Immature natural killer cell (primary cell): ENCODE results near the gene KIF18B. TPM values are rescaled to one million over a fixed set of nuclear protein-coding genes. Genes with fewer than 3 reads are reported as not detected.
A peak's percentile ranks its signal among the peaks of the same experiment; 100 is the strongest.

ENCODE experiments used
- DNase-seq, 3 donors: peaks; one replicate each; pipeline ENCODE4 v3.0.0; 2022; ENCODE audit warnings: mixed read lengths in 1 of 3
- H3K27ac Mint-ChIP-seq, 6 donors: one replicate each; pipeline ENCODE4 v1.8.0; 2020; ENCODE audit warnings: mixed read lengths in 6 of 6, mild to moderate bottlenecking in 5 of 6, inconsistent platforms in 4 of 6, moderate library complexity in 3 of 6
- H3K27me3 Mint-ChIP-seq, 3 donors: one replicate each; pipeline ENCODE4 v1.8.0; 2020 to 2021; ENCODE audit warnings: low read depth in 3 of 3, mild to moderate bottlenecking in 3 of 3, mixed read lengths in 3 of 3, moderate library complexity in 3 of 3, inconsistent platforms in 1 of 3
- H3K36me3 Mint-ChIP-seq, 3 donors: one replicate each; pipeline ENCODE4 v1.8.0; 2020; ENCODE audit warnings: mixed read lengths in 3 of 3, inconsistent platforms in 2 of 3, mild to moderate bottlenecking in 2 of 3
- H3K4me1 Mint-ChIP-seq, 2 donors: one replicate each; pipeline ENCODE4 v1.8.0; 2020; ENCODE audit warnings: inconsistent platforms in 2 of 2, mild to moderate bottlenecking in 2 of 2, mixed read lengths in 2 of 2, moderate library complexity in 1 of 2
- H3K4me3 Mint-ChIP-seq, 5 donors: one replicate each; pipeline ENCODE4 v1.8.0; 2020; ENCODE audit warnings: mild to moderate bottlenecking in 5 of 5, mixed read lengths in 5 of 5, inconsistent platforms in 3 of 5, moderate library complexity in 3 of 5
- H3K9me3 Mint-ChIP-seq, 6 donors: one replicate each; pipeline ENCODE4 v1.8.0; 2020; ENCODE audit warnings: mild to moderate bottlenecking in 6 of 6, mixed read lengths in 6 of 6, inconsistent platforms in 4 of 6, moderate library complexity in 3 of 6
- polyA plus RNA-seq, 3 donors: library from polyadenylated mRNA; unstranded; fragments of 300-500 nt; fragmentation: Illumina TruSeq; gene quantifications; one replicate each; pipeline ENCODE4 v1.2.3, GENCODE V29; 2021

The KIF18B gene
- polyA plus RNA-seq, 3 donors from 2014 or later, result 0.37 TPM; not detected in 2

GRCh38 chr17:44906010-44906646 is 41.4 kb downstream of the KIF18B start:
- Mint-ChIP-seq H3K4me1 (peaks cover 0 to 3% of the 10 kb centered on the region in 2 donors), H3K36me3 (no peaks in the 10 kb centered on the region), H3K4me3 (no peak overlapping the region), H3K27me3 (peaks cover 4 to 15% (median 8%) of the 10 kb centered on the region in 3 donors), H3K9me3 (no peaks in the 10 kb centered on the region), H3K27ac (no peak overlapping the region)
- no peak for DNase-seq

GRCh38 chr17:44905006-44906000 is 42.3 kb downstream of the KIF18B start:
- Mint-ChIP-seq H3K36me3 (no peaks in the 10 kb centered on the region), H3K27me3 (peaks cover 4 to 12% (median 9%) of the 10 kb centered on the region in 3 donors), H3K9me3 (no peaks in the 10 kb centered on the region), H3K4me1 (peaks cover 1 to 3% of the 10 kb centered on the region in 2 donors), H3K27ac (no peak overlapping the region), H3K4me3 (no peak overlapping the region)
- no peak for DNase-seq

GRCh38 chr17:44904001-44904984 is 43.3 kb downstream of the KIF18B start:
- H3K4me3 Mint-ChIP-seq, result no peak overlapping the region
- no peak overlapping the region for H3K27ac Mint-ChIP-seq
- H3K9me3 Mint-ChIP-seq, result no peaks in the 10 kb centered on the region
- peaks cover 7 to 18% (median 17%) of the 10 kb centered on the region in 3 donors for H3K27me3 Mint-ChIP-seq
- H3K4me1 Mint-ChIP-seq, result peaks cover 10 to 13% of the 10 kb centered on the region in 2 donors
- no peak for DNase-seq
- no peaks in the 10 kb centered on the region for H3K36me3 Mint-ChIP-seq

GRCh38 chr17:44903012-44903685 is 44.4 kb downstream of the KIF18B start:
- Mint-ChIP-seq H3K27ac (no peak overlapping the region), H3K27me3 (peaks cover 13 to 24% (median 20%) of the 10 kb centered on the region in 3 donors), H3K36me3 (no peaks in the 10 kb centered on the region), H3K4me1 (peaks cover 20 to 25% of the 10 kb centered on the region in 2 donors), H3K9me3 (no peaks in the 10 kb centered on the region), H3K4me3 (no peak overlapping the region)
- DNase-seq, result no peak

- H3K27ac Mint-ChIP-seq, result no peak overlapping the region
- peaks cover 13 to 24% (median 20%) of the 10 kb centered on the region in 3 donors for H3K27me3 Mint-ChIP-seq
- peaks cover 21 to 25% of the 10 kb centered on the region in 2 donors for H3K4me1 Mint-ChIP-seq
- H3K36me3 Mint-ChIP-seq, result no peaks in the 10 kb centered on the region
- DNase-seq, result no peak
- no peak overlapping the region for H3K4me3 Mint-ChIP-seq
- H3K9me3 Mint-ChIP-seq, result no peaks in the 10 kb centered on the region
Observed at GRCh38 chr17:44902135-44902760, 45.3 kb downstream of the KIF18B start.

GRCh38 chr17:44901411-44901921 is 46.1 kb downstream of the KIF18B start:
- Mint-ChIP-seq H3K27ac (peak overlapping the region in 2 of 6 donors; percentile 4 to 81), H3K27me3 (peaks cover 13 to 24% (median 20%) of the 10 kb centered on the region in 3 donors), H3K4me3 (no peak overlapping the region), H3K36me3 (no peaks in the 10 kb centered on the region), H3K4me1 (peaks cover 21 to 25% of the 10 kb centered on the region in 2 donors), H3K9me3 (no peaks in the 10 kb centered on the region)
- no peak for DNase-seq

GRCh38 chr17:44900894-44901293 is 46.7 kb downstream of the KIF18B start:
- Mint-ChIP-seq H3K4me3 (peak overlapping the region in 1 of 5 donors; percentile 23), H3K27ac (peak overlapping the region in 4 of 6 donors; percentile 4 to 99 (median 66))

DNA sequence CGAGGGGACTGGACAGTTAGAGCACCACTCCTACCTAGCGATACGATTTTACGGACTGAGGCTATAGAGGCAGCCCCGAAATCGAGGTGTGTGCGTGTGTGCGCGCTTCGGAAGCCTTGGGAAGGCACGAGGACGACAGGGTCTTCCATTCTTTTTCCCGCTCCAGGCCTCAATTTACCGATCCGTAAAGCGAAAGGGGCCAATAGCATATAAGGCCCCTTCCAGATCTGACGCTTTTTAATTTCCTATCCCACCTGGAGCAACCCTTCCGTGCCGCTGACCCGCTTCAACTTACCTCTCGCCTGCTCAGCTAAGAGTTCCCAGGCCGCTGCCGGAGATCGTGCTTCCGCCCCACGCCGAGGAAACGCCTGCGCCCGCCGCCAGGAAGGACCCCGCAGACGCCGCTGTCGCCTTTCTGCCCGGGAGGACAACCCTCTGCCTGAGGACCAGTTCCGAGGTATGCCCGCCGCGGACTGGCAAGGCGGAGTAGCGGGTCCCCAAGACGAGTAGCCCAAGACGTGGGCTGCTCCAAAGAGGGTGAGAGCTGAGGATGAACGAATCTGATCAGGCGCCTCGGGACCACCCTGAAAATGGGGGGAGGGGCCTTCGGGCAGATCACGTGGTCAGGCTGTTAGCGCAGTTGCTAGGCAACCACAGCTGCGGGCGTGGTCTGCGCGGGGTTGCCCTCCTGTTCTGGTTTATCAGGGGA is 48.3 kb downstream of the KIF18B start, which contains the start of gene EFTUD2:
Gene EFTUD2, minus strand, starts transcription at position 372 of the 709 bp plus-strand sequence. CDS start 4,924 bp downstream, outside the sequence.
- H3K27me3 Mint-ChIP-seq, result peaks cover 10 to 22% (median 17%) of the 10 kb centered on the region in 3 donors
- peaks cover 0 to 4% (median 0%) of the 10 kb centered on the region in 3 donors for H3K36me3 Mint-ChIP-seq
- H3K4me1 Mint-ChIP-seq, result peaks cover 29 to 41% of the 10 kb centered on the region in 2 donors
- peak; percentile 95 to 97 (median 97) for DNase-seq
- H3K4me3 Mint-ChIP-seq, result peak within 1 kb of the TSS; percentile 91 to 98 (median 96)
- H3K9me3 Mint-ChIP-seq, result no peaks in the 10 kb centered on the region
- H3K27ac Mint-ChIP-seq, result peak within 1 kb of the TSS; percentile 97 to 100 (median 99)

More at GRCh38 chr17:44900894-44901293, 46.7 kb downstream of the KIF18B start:
- Mint-ChIP-seq H3K27me3 (peaks cover 13 to 23% (median 20%) of the 10 kb centered on the region in 3 donors), H3K36me3 (no peaks in the 10 kb centered on the region), H3K9me3 (no peaks in the 10 kb centered on the region), H3K4me1 (peaks cover 24 to 29% of the 10 kb centered on the region in 2 donors)
- DNase-seq, result no peak

GRCh38 chr17:44898768-44899073 is 48.9 kb downstream of the KIF18B start:
- no peak for DNase-seq
- Mint-ChIP-seq H3K36me3 (peaks cover 0 to 4% (median 0%) of the 10 kb centered on the region in 3 donors), H3K4me1 (peaks cover 29 to 41% of the 10 kb centered on the region in 2 donors), H3K9me3 (no peaks in the 10 kb centered on the region), H3K27me3 (peaks cover 10 to 22% (median 17%) of the 10 kb centered on the region in 3 donors), H3K27ac (peak overlapping the region; percentile 97 to 100 (median 99)), H3K4me3 (peak overlapping the region; percentile 91 to 98 (median 96))

GRCh38 chr17:44894642-44895041 is 52.9 kb downstream of the KIF18B start:
- DNase-seq, result no peak
- Mint-ChIP-seq H3K27ac (no peak overlapping the region), H3K4me1 (peaks cover 27 to 38% of the 10 kb centered on the region in 2 donors), H3K9me3 (no peaks in the 10 kb centered on the region), H3K27me3 (peaks cover 5 to 10% (median 9%) of the 10 kb centered on the region in 3 donors), H3K4me3 (no peak overlapping the region), H3K36me3 (peaks cover 0 to 9% (median 9%) of the 10 kb centered on the region in 3 donors)

- Mint-ChIP-seq H3K9me3 (no peaks in the 10 kb centered on the region), H3K4me1 (peaks cover 12 to 23% of the 10 kb centered on the region in 2 donors), H3K4me3 (no peak overlapping the region), H3K27ac (no peak overlapping the region), H3K27me3 (no peaks in the 10 kb centered on the region), H3K36me3 (peaks cover 0 to 9% (median 9%) of the 10 kb centered on the region in 3 donors)
- no peak for DNase-seq
Observed at GRCh38 chr17:44892250-44892649, 55.3 kb downstream of the KIF18B start.
